OCI-LY3 (cell line): ENCODE results near the gene NRXN2.
A peak's percentile ranks its signal among the peaks of the same experiment; 100 is the strongest.

ENCODE experiments used
- EZH2phosphoT487 ChIP-seq: fragments of 200-600 bp; shearing (Covaris generic); IDR thresholded peaks from 2 replicates; pipeline ENCODE4 v1.6.1; 2018; ENCODE audit warnings: antibody characterized with exemption, mixed run types, low read depth
- TF ChIP-seq, protein P1 (sequence below): fragments of 200-600, 300-600 bp; sonication (generic); IDR thresholded peaks from 2 replicates; pipeline ENCODE4 v1.5.1; 2014; ENCODE audit warnings: antibody characterized with exemption, low read length, low read depth

DNA sequence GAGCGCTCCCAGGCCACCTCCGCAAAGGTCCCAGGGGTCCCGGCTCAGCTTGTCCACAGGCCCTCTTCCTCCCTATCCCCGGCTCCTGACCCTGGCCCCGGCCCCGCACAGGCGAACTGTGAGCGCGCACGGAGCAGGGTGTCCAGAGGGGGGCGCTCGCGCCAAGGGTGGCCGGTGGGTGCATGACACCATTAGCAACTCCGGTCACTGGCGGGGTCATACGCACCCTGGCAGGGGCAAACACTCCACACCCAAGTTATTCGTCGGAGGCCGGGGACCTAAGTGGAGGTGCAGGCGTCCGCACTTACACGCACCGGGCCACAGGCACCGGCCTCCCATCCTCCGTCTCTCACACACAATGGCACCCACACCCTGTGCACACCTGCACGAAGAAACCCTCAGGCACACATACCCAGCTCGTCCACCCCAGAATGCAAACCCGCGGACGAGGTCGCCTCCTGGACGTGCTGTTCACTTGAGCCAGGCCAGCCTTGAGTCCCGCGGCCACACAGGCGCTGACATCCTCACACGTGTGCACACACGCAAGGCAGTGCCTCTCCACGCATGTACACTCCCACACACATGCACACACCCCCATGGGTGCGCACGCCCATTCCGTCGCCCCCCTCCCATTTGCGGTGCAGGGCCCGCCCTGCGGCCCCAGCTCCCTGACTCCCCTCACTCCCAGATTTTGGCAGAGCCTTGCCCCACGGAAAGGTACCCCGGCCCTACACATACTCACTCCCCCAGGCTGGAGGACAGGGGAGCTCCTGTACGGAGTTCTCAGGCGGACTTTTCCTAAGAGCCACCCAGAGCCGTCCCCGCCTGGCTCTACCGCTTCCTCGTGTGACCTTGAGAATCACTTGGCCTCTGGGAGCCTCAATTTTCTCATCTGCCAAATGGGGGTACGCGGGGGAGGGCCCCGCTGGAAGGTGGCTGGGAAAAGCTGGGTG is 20.9 kb upstream of the NRXN2 start, which contains the start of gene RASGRP2:
- TF ChIP-seq, protein P1, sequence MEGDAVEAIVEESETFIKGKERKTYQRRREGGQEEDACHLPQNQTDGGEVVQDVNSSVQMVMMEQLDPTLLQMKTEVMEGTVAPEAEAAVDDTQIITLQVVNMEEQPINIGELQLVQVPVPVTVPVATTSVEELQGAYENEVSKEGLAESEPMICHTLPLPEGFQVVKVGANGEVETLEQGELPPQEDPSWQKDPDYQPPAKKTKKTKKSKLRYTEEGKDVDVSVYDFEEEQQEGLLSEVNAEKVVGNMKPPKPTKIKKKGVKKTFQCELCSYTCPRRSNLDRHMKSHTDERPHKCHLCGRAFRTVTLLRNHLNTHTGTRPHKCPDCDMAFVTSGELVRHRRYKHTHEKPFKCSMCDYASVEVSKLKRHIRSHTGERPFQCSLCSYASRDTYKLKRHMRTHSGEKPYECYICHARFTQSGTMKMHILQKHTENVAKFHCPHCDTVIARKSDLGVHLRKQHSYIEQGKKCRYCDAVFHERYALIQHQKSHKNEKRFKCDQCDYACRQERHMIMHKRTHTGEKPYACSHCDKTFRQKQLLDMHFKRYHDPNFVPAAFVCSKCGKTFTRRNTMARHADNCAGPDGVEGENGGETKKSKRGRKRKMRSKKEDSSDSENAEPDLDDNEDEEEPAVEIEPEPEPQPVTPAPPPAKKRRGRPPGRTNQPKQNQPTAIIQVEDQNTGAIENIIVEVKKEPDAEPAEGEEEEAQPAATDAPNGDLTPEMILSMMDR = peak; percentile 90
- TF ChIP-seq EZH2phosphoT487 = no peak
